ENCODE data around the gene ALDH1L1.

The ALDH1L1 gene

DNA sequence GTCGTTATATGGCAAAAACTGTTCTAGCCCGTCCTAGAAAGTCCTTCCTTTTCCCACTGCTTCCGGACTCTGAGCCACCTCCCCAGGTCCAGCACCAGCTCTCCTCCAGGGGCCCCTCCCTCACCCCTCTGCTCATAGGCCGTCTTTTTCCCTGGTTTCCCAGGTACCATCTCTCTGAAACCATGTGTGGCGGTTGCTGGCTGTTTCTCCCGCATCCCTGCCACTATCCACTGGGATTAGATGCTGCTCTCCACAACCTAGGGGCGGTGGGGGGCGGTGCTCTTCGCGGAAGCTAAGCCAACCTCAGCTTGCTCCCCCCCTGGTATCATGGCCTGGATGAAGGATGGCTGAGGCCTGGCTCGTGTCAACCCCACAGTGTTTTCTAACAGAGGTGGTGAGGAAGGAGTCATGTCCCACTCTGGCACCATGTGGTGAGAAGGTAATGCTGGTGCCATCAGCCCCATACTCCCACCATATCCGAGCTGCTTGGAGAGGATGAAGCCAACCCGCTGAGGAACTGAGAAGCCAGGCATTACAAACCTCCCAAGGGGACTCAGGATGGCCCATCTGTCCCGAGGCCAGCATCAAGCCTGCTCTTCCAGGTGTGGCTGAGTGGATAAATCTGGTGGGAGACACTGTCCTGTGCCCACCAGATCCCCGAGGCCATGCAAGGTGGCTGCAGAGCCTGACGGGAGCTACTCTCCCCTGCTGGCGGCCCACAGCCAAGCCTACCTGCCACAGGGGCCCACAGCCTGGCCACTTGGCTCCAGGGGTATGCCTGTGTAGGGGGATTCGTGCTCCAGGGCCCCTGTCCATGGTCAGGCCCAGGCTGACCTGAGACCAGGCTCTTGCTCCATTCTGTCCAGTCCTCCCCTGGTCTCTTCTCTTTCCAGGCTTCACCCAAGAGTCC lies 68.6 kb downstream of the ALDH1L1 start:
- Histone ChIP-seq H4K20me1 (ENCODE audit: insufficient read depth) (no peaks in the 10 kb centered on the region), H3K4me3 (IDR thresholded peaks at IDR 0.05; ENCODE audit: insufficient read depth, low read depth, low read length) (no peak overlapping the region), H3K4me1 (ENCODE audit: low read depth, poor library complexity, severe bottlenecking) (no peaks in the 10 kb centered on the region), H3K27me3 (ENCODE audit: insufficient read depth, low read depth) (no peaks in the 10 kb centered on the region), H3K9ac (no peak overlapping the region), H2AFZ (ENCODE audit: low read depth) (no peak overlapping the region), H3K79me2 (ENCODE audit: insufficient read depth, low read depth) (no peaks in the 10 kb centered on the region), H3K4me2 (no peak overlapping the region), H3K27ac (no peak overlapping the region), H3K36me3 (ENCODE audit: insufficient read depth) (no peaks in the 10 kb centered on the region)
- TF ChIP-seq, protein P1, sequence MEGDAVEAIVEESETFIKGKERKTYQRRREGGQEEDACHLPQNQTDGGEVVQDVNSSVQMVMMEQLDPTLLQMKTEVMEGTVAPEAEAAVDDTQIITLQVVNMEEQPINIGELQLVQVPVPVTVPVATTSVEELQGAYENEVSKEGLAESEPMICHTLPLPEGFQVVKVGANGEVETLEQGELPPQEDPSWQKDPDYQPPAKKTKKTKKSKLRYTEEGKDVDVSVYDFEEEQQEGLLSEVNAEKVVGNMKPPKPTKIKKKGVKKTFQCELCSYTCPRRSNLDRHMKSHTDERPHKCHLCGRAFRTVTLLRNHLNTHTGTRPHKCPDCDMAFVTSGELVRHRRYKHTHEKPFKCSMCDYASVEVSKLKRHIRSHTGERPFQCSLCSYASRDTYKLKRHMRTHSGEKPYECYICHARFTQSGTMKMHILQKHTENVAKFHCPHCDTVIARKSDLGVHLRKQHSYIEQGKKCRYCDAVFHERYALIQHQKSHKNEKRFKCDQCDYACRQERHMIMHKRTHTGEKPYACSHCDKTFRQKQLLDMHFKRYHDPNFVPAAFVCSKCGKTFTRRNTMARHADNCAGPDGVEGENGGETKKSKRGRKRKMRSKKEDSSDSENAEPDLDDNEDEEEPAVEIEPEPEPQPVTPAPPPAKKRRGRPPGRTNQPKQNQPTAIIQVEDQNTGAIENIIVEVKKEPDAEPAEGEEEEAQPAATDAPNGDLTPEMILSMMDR (conservative IDR thresholded peaks at IDR 0.05; ENCODE audit: low read depth, low read length) = no peak

DNA sequence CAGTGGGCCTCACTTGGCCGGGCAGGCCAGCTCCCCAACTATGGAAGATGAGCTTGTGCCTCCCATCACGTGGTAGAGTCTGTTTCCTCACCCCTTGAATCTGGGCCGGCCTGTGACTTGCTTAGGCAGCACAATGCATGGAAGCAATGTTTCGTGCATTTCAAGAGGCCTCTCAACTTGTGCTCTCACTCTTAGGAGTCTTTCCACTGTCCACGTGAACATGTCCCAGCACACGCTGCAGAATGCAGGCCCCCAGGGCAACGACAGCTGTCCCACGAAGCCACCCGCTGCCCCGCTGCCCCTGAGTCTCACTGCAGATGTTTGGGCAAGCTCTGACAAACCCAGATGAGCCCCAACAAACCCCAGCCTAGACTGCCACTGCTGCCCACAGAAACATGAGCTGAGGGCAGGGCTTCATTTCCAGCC lies 69.2 kb downstream of the ALDH1L1 start:
- H2AFZ ChIP-seq (ENCODE audit: low read depth) = no peak overlapping the region
- H4K20me1 ChIP-seq (ENCODE audit: insufficient read depth) = no peaks in the 10 kb centered on the region
- no peak overlapping the region for H3K27ac ChIP-seq
- H3K27me3 ChIP-seq (ENCODE audit: insufficient read depth, low read depth) = no peaks in the 10 kb centered on the region
- H3K9ac ChIP-seq = no peak overlapping the region
- no peak overlapping the region for H3K4me2 ChIP-seq
- no peaks in the 10 kb centered on the region for H3K36me3 ChIP-seq (ENCODE audit: insufficient read depth)
- H3K4me1 ChIP-seq (ENCODE audit: low read depth, poor library complexity, severe bottlenecking) = no peaks in the 10 kb centered on the region
- no peaks in the 10 kb centered on the region for H3K79me2 ChIP-seq (ENCODE audit: insufficient read depth, low read depth)
- TF ChIP-seq, protein P1 (conservative IDR thresholded peaks at IDR 0.05; ENCODE audit: low read depth, low read length) = no peak
- no peak overlapping the region for H3K4me3 ChIP-seq (IDR thresholded peaks at IDR 0.05; ENCODE audit: insufficient read depth, low read depth, low read length)

DNA sequence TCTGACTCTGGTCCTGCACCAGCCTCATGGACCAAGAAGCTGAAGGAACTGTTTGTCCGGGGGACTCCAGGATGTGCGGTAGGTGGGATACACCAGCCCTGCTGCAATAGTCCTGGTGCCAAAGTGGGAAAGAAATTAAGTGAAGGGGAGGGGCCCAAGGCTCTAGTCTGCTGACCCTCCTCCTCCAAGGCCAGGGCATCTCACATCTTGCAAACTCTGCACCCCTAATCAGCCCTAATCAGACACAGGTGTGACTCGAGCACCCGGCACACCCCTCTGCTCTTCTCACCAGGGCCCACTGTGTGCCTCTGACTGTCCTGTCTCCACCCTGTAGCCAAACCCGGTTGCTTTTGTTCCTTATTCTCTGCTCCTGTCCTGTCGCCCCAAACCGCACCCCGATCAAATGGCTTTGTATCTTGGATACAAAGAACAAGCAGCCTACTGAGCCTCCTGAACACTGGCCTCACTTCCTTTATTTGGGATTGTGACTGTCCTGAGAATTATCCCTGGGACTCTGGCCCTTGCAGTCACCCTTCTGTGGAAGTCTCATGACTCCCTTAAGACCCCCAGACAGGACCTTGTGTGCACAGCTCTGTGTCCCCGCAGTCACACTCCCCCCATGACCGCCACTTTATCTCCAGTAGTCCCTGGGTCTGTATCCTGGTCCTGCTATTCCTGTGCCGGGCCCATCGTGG lies 69.8 kb downstream of the ALDH1L1 start:
- Histone ChIP-seq H3K9ac (no peak overlapping the region), H3K27ac (no peak overlapping the region), H3K4me1 (ENCODE audit: low read depth, poor library complexity, severe bottlenecking) (no peaks in the 10 kb centered on the region), H3K4me2 (no peak overlapping the region), H2AFZ (ENCODE audit: low read depth) (no peak overlapping the region), H3K4me3 (IDR thresholded peaks at IDR 0.05; ENCODE audit: insufficient read depth, low read depth, low read length) (no peak overlapping the region), H3K79me2 (ENCODE audit: insufficient read depth, low read depth) (no peaks in the 10 kb centered on the region), H3K27me3 (ENCODE audit: insufficient read depth, low read depth) (no peaks in the 10 kb centered on the region), H3K36me3 (ENCODE audit: insufficient read depth) (no peaks in the 10 kb centered on the region), H4K20me1 (ENCODE audit: insufficient read depth) (no peaks in the 10 kb centered on the region)
- TF ChIP-seq, protein P1 (conservative IDR thresholded peaks at IDR 0.05; ENCODE audit: low read depth, low read length) = no peak

DNA sequence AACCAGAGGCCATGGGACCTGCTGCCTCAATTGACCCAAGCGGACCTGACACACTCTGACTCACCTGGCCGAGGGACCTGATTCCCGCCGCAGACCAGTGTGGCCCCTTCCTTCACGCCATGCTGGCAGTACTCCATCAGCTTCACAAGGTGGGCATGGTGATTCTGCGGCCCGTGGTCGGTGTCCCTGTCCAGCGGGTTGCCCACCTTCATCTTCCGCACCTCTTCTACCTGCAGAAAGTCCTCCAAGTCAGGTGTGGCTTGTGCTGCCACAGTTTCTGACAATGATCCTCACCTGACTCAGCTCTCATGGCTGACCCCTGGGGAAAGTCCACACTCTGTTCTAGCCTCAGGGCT lies 70.5 kb downstream of the ALDH1L1 start:
- H4K20me1 ChIP-seq (ENCODE audit: insufficient read depth) = no peaks in the 10 kb centered on the region
- no peak overlapping the region for H2AFZ ChIP-seq (ENCODE audit: low read depth)
- H3K27me3 ChIP-seq (ENCODE audit: insufficient read depth, low read depth) = no peaks in the 10 kb centered on the region
- no peak overlapping the region for H3K4me2 ChIP-seq
- H3K36me3 ChIP-seq (ENCODE audit: insufficient read depth) = no peaks in the 10 kb centered on the region
- H3K79me2 ChIP-seq (ENCODE audit: insufficient read depth, low read depth) = no peaks in the 10 kb centered on the region
- no peak overlapping the region for H3K9ac ChIP-seq
- TF ChIP-seq, protein P1 (conservative IDR thresholded peaks at IDR 0.05; ENCODE audit: low read depth, low read length) = no peak
- H3K4me3 ChIP-seq (IDR thresholded peaks at IDR 0.05; ENCODE audit: insufficient read depth, low read depth, low read length) = no peak overlapping the region
- no peak overlapping the region for H3K27ac ChIP-seq
- no peaks in the 10 kb centered on the region for H3K4me1 ChIP-seq (ENCODE audit: low read depth, poor library complexity, severe bottlenecking)

Measured in KMS-11 (cell line).